Neural cell (in vitro differentiated cells): Measurements from ENCODE around the gene UBE2K. TPM values are rescaled to one million over a fixed set of nuclear protein-coding genes. Genes with fewer than 3 reads are reported as not detected.
"Not testable (repeated sequence)": the region's sequence is repeated elsewhere in the genome, so short reads cannot be mapped to it uniquely, and the experiment has no call there.

Experiments
- H2AFZ ChIP-seq: fragments of 200-600, 300-800 bp; sonication (generic), shearing (Covaris generic); 2 replicates; pipeline ENCODE4 v1.6.0; 2014; ENCODE audit warnings: low read depth, mild to moderate bottlenecking, antibody characterized with exemption, low read length, moderate library complexity
- H3F3A ChIP-seq: fragments of 200-600 bp; shearing (Covaris generic); 2 replicates; pipeline ENCODE4 v1.6.1; 2016; ENCODE audit warnings: mild to moderate bottlenecking, moderate library complexity, mixed read lengths, antibody characterized with exemption, low read length; ENCODE audit not compliant: insufficient read depth, poor library complexity, severe bottlenecking
- H3K27ac ChIP-seq: fragments of 200-600, 300-800 bp; sonication (generic), shearing (Covaris generic); 2 replicates; pipeline ENCODE4 v1.5.1; 2014; ENCODE audit warnings: mild to moderate bottlenecking, low read length, moderate library complexity
- H3K27me3 ChIP-seq: fragments of 300-800, 200-600 bp; sonication (generic), shearing (Covaris generic); 2 replicates; pipeline ENCODE4 v1.6.0; 2014; ENCODE audit warnings: mild to moderate bottlenecking, low read depth, low read length, moderate library complexity; ENCODE audit not compliant: insufficient read depth
- H3K36me3 ChIP-seq: fragments of 300-800, 200-600 bp; sonication (generic), shearing (Covaris generic); 2 replicates; pipeline ENCODE4 v1.5.1; 2014; ENCODE audit warnings: mild to moderate bottlenecking, antibody characterized with exemption, low read length, moderate library complexity; ENCODE audit not compliant: insufficient read depth
- H3K4me2 ChIP-seq: fragments of 300-800, 200-600 bp; sonication (generic), shearing (Covaris generic); 2 replicates; pipeline ENCODE4 v1.6.0; 2014; ENCODE audit warnings: mild to moderate bottlenecking, low read length
- H3K4me3 ChIP-seq: fragments of 300-800, 200-600 bp; sonication (generic), shearing (Covaris generic); 2 replicates; pipeline ENCODE4 v1.5.1; 2014; ENCODE audit warnings: mild to moderate bottlenecking, low read length, moderate library complexity
- H3K79me2 ChIP-seq: fragments of 200-600 bp; shearing (Covaris generic); replicated peaks from 2 replicates; pipeline ENCODE4 v1.6.0; 2014; ENCODE audit warnings: mild to moderate bottlenecking, low read length, moderate library complexity; ENCODE audit not compliant: insufficient read depth
- H3K9ac ChIP-seq: fragments of 300-800, 200-600 bp; sonication (generic), shearing (Covaris generic); 2 replicates; pipeline ENCODE4 v1.6.1; 2016; ENCODE audit warnings: mild to moderate bottlenecking, low read length, mixed read lengths
- H3K9me2 ChIP-seq: fragments of 200-600 bp; shearing (Covaris generic); 2 replicates; pipeline ENCODE4 v1.6.1; 2016; ENCODE audit warnings: mild to moderate bottlenecking, low read length, mixed read lengths; ENCODE audit not compliant: insufficient read depth
- H3K9me3 ChIP-seq: fragments of 200-600, 300-800 bp; sonication (generic), shearing (Covaris generic); 2 replicates; pipeline ENCODE4 v1.6.1; 2016; ENCODE audit warnings: mild to moderate bottlenecking, mixed run types, low read length, moderate library complexity, mixed read lengths
- H4K20me1 ChIP-seq: fragments of 200-600 bp; shearing (Covaris generic); 2 replicates; pipeline ENCODE4 v1.6.1; 2016; ENCODE audit warnings: mild to moderate bottlenecking, mixed run types; ENCODE audit not compliant: insufficient read depth
- EP300 ChIP-seq: fragments of 450-650 bp; conservative IDR thresholded peaks from 2 replicates; pipeline ENCODE4 v1.6.1; 2014; ENCODE audit warnings: antibody characterized with exemption, mild to moderate bottlenecking, moderate library complexity; ENCODE audit not compliant: poor library complexity, severe bottlenecking
- EZH2 ChIP-seq: fragments of 200-600, 300-800 bp; shearing (Covaris generic), sonication (generic); IDR thresholded peaks from 2 replicates; pipeline ENCODE4 v1.6.1; 2014; ENCODE audit warnings: antibody characterized with exemption, low read length, borderline replicate concordance, mild to moderate bottlenecking; ENCODE audit not compliant: insufficient read depth, poor library complexity, severe bottlenecking
- MXI1 ChIP-seq: fragments of 450-650 bp; conservative IDR thresholded peaks from 2 replicates; pipeline ENCODE4 v1.6.1; 2014; ENCODE audit warnings: antibody characterized with exemption, mild to moderate bottlenecking; ENCODE audit not compliant: poor library complexity, severe bottlenecking
- POLR2AphosphoS5 ChIP-seq: IDR thresholded peaks from 2 replicates; pipeline ENCODE4 v1.6.1; 2012
- RAD21 ChIP-seq: fragments of 450-650 bp; conservative IDR thresholded peaks from 2 replicates; pipeline ENCODE4 v1.6.1; 2014; ENCODE audit warnings: antibody characterized with exemption, mild to moderate bottlenecking, moderate library complexity
- REST ChIP-seq: IDR thresholded peaks from 2 replicates; pipeline ENCODE4 v1.6.1; 2012; ENCODE audit warnings: borderline replicate concordance
- SMC3 ChIP-seq: fragments of 450-650 bp; conservative IDR thresholded peaks from 2 replicates; pipeline ENCODE4 v1.6.1; 2014; ENCODE audit warnings: antibody characterized with exemption, mild to moderate bottlenecking, moderate library complexity; ENCODE audit not compliant: poor library complexity
- TAF1 ChIP-seq: IDR thresholded peaks from 2 replicates; pipeline ENCODE4 v1.6.1; 2012; ENCODE audit warnings: low read depth
- polyA plus RNA-seq: library from polyadenylated mRNA; depleted of rRNA; stranded (reverse); fragments of >200 nt; gene quantifications from 2 replicates; pipeline ENCODE4 v1.2.3, GENCODE V29; 2014
- TF ChIP-seq, protein P1 (sequence below): fragments of 450-650 bp; IDR thresholded peaks from 2 replicates; pipeline ENCODE4 v1.5.1; 2014; ENCODE audit warnings: antibody characterized with exemption, mild to moderate bottlenecking, moderate library complexity; ENCODE audit not compliant: poor library complexity, severe bottlenecking

UBE2K gene
- polyA plus RNA-seq, 1 donor from 2014 or later, result 45.8 TPM

GRCh38 chr4:39732728-39733127 lies 34.8 kb downstream of the UBE2K start:
- no peak overlapping the region for H3K4me3 ChIP-seq
- no peaks in the 10 kb centered on the region for H3K27me3 ChIP-seq
- TF ChIP-seq REST (no peak), MXI1 (no peak), EZH2 (no peak), EP300 (no peak), RAD21 (no peak), TAF1 (no peak), POLR2AphosphoS5 (no peak), SMC3 (no peak)
- TF ChIP-seq, protein P1, sequence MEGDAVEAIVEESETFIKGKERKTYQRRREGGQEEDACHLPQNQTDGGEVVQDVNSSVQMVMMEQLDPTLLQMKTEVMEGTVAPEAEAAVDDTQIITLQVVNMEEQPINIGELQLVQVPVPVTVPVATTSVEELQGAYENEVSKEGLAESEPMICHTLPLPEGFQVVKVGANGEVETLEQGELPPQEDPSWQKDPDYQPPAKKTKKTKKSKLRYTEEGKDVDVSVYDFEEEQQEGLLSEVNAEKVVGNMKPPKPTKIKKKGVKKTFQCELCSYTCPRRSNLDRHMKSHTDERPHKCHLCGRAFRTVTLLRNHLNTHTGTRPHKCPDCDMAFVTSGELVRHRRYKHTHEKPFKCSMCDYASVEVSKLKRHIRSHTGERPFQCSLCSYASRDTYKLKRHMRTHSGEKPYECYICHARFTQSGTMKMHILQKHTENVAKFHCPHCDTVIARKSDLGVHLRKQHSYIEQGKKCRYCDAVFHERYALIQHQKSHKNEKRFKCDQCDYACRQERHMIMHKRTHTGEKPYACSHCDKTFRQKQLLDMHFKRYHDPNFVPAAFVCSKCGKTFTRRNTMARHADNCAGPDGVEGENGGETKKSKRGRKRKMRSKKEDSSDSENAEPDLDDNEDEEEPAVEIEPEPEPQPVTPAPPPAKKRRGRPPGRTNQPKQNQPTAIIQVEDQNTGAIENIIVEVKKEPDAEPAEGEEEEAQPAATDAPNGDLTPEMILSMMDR, result no peak
- H3K9me3 ChIP-seq, result no peaks in the 10 kb centered on the region
- H3K4me2 ChIP-seq, result no peak overlapping the region
- H2AFZ ChIP-seq, result no peak overlapping the region
- peaks cover 26% of the 10 kb centered on the region for H3K79me2 ChIP-seq
- no peak overlapping the region for H3K27ac ChIP-seq
- H3K9ac ChIP-seq, result no peak overlapping the region
- H3K36me3 ChIP-seq, result no peaks in the 10 kb centered on the region
- H3K9me2 ChIP-seq, result no peaks in the 10 kb centered on the region
- no peaks in the 10 kb centered on the region for H4K20me1 ChIP-seq
- no peaks in the 10 kb centered on the region for H3F3A ChIP-seq

- not testable (repeated sequence) for H3F3A ChIP-seq, H3K9me2 ChIP-seq, H3K9me3 ChIP-seq, H2AFZ ChIP-seq, H3K27ac ChIP-seq, H3K4me2 ChIP-seq, H3K27me3 ChIP-seq, H3K9ac ChIP-seq, H4K20me1 ChIP-seq, H3K79me2 ChIP-seq, H3K36me3 ChIP-seq, H3K4me3 ChIP-seq
Measured at GRCh38 chr4:39739591-39739990, 41.7 kb downstream of the UBE2K start.

- Histone ChIP-seq H3K27me3 (no peaks in the 10 kb centered on the region), H3K4me3 (no peak overlapping the region), H3F3A (no peaks in the 10 kb centered on the region), H3K9ac (no peak overlapping the region), H3K9me3 (no peaks in the 10 kb centered on the region), H3K36me3 (no peaks in the 10 kb centered on the region), H2AFZ (no peak overlapping the region), H3K27ac (no peak overlapping the region), H3K79me2 (peaks cover 5% of the 10 kb centered on the region), H4K20me1 (no peaks in the 10 kb centered on the region), H3K4me2 (no peak overlapping the region), H3K9me2 (no peaks in the 10 kb centered on the region)
- TF ChIP-seq SMC3, result no peak
- TF ChIP-seq EP300, result no peak
- no peak for TF ChIP-seq POLR2AphosphoS5
- TF ChIP-seq REST, result no peak
- TF ChIP-seq TAF1, result no peak
- TF ChIP-seq, protein P1, result no peak
- TF ChIP-seq EZH2, result no peak
- no peak for TF ChIP-seq RAD21
- no peak for TF ChIP-seq MXI1
Measured at GRCh38 chr4:39741401-39741800, 43.5 kb downstream of the UBE2K start.
